Upper lobe of left lung (tissue), 6 donors: ENCODE results near the gene LSM11. TPM values are rescaled to one million over a fixed set of nuclear protein-coding genes. Genes with fewer than 3 reads are reported as not detected.
"Not testable (repeated sequence)": the region's sequence is repeated elsewhere in the genome, so short reads cannot be mapped to it uniquely, and the experiment has no call there.

ENCODE experiments used
- ATAC-seq, 2 donors: fragments of 200-7000 bp; cut with Tn5 transposase; one replicate each; pipeline ENCODE4 v1.9.1; 2022; ENCODE audit warnings: mild to moderate bottlenecking in 2 of 2, moderate library complexity in 2 of 2; ENCODE audit not compliant: low FRiP score in 2 of 2
- DNase-seq, 2 donors: peaks; one replicate each; pipeline ENCODE4 v3.0.0-alpha.2; 2019 to 2020
- H3K27ac ChIP-seq, 4 donors: fragments of 200-600 bp; sonication (generic); one replicate each; pipeline ENCODE4 v1.5.1; 2016 to 2019
- H3K27me3 ChIP-seq, 4 donors: fragments of 200-600 bp; sonication (generic); one replicate each; pipeline ENCODE4 v1.5.1; 2017 to 2019
- H3K36me3 ChIP-seq, 4 donors: fragments of 200-600 bp; sonication (generic); one replicate each; pipeline ENCODE4 v1.5.1; 2016 to 2019
- H3K4me1 ChIP-seq, 4 donors: fragments of 200-600 bp; sonication (generic); one replicate each; pipeline ENCODE4 v1.5.1; 2018 to 2019
- H3K4me3 ChIP-seq, 4 donors: fragments of 200-600 bp; sonication (generic); one replicate each; pipeline ENCODE4 v1.5.1; 2017 to 2019; ENCODE audit warnings: mild to moderate bottlenecking in 2 of 4, moderate library complexity in 1 of 4
- H3K9me3 ChIP-seq, 4 donors: fragments of 200-600 bp; sonication (generic); one replicate each; pipeline ENCODE4 v1.5.1; 2018 to 2019
- CTCF ChIP-seq, 6 experiments: fragments of 450-650 bp in 4 of 6; fragments of 200-600 bp in 2 of 6; sonication (generic) in 2 of 6; IDR thresholded peaks; one replicate each; pipeline ENCODE4 v1.5.1; 2016 to 2019; ENCODE audit warnings: antibody characterized with exemption in 6 of 6
- EP300 ChIP-seq, 4 donors: sonication (generic); formaldehyde crosslinking; IDR thresholded peaks; one replicate each; pipeline ENCODE4 v1.5.1; 2017; ENCODE audit warnings: antibody characterized with exemption in 4 of 4, control low read depth in 2 of 4
- POLR2A ChIP-seq, 4 donors: fragments of 450-650 bp; IDR thresholded peaks; one replicate each; pipeline ENCODE4 v1.5.1; 2016 to 2017; ENCODE audit warnings: antibody characterized with exemption in 4 of 4, mild to moderate bottlenecking in 2 of 4
- POLR2AphosphoS5 ChIP-seq, 2 donors: sonication (generic); formaldehyde crosslinking; IDR thresholded peaks; one replicate each; pipeline ENCODE4 v1.5.1; 2017; ENCODE audit warnings: antibody characterized with exemption in 2 of 2
- WGBS, 2 donors: methylation state at CpG; one replicate each; pipeline ENCODE4 v1.1.5; 2017 to 2018; 5-methylcytosine and 5-hydroxymethylcytosine counted together
- total RNA-seq, 6 donors: library from RNA; depleted of rRNA in 4 of 6; stranded (reverse); fragments of >200 nt in 4 of 6; gene quantifications; one replicate each; pipeline versions ENCODE4 v1.1.0 to v1.2.1, GENCODE V29; 2016 to 2021
- donor health status: DM: no; HTN: no; CAD: no; lungs with moderate emphysema.
- donor health status: DM: no; HTN: yes; CAD: no; lungs with severe emphysema.

LSM11 gene
- 1 to 10 TPM in 5 of 6 donors, under 1 TPM in 1; 0.78 to 4.1 (median 2.0) TPM for total RNA-seq

GRCh38 chr5:157743163-157744050 is at the start of gene LSM11:
LSM11 (plus strand) TSS chr5:157743712; CDS start chr5:157743751, 39 bp downstream.
- Histone ChIP-seq H3K4me1 (peaks cover 13 to 19% (median 16%) of the 10 kb centered on the region in 4 donors), H3K27me3 (no peaks in the 10 kb centered on the region), H3K9me3 (no peaks in the 10 kb centered on the region), H3K36me3 (peaks cover 0 to 10% (median 3%) of the 10 kb centered on the region in 4 donors), H3K27ac (peak within 1 kb of the TSS in 3 of 4 donors; percentile 55 to 82 (median 71)), H3K4me3 (peak within 1 kb of the TSS; percentile 70 to 93 (median 78))
- DNase-seq (peak; percentile 96 to 98), ATAC-seq (peak; percentile 98 to 100)
- WGBS, 2 donors = 1% methylated on average over 5 to 54 of the region's 79 CpGs
- no peak for TF ChIP-seq EP300 (IDR thresholded peaks at IDR 0.05)
- TF ChIP-seq CTCF (IDR thresholded peaks at IDR 0.05) = peak; percentile 99 to 100 (median 100)
- peak in 2 of 4 donors; percentile 26 to 45 for TF ChIP-seq POLR2A (IDR thresholded peaks at IDR 0.05)
- peak in 1 of 2 donors; percentile 48 for TF ChIP-seq POLR2AphosphoS5 (IDR thresholded peaks at IDR 0.05)

GRCh38 chr5:157693816-157694215 is 49.7 kb upstream of the LSM11 start:
- peak in 1 of 2 donors; percentile 78 for DNase-seq
- WGBS, 2 donors = 96% methylated on average over 7 of the region's 25 CpGs; no CpG with 5 or more reads in 1 of the 2 donors
- ATAC-seq, H3K36me3 ChIP-seq, H3K9me3 ChIP-seq, H3K27me3 ChIP-seq, H3K27ac ChIP-seq, H3K4me3 ChIP-seq, H3K4me1 ChIP-seq: not testable (repeated sequence)

- WGBS, 2 donors = 96% methylated on average over 3 of the region's 3 CpGs
- H3K27me3 ChIP-seq, ATAC-seq: not testable (repeated sequence)
Observed at GRCh38 chr5:157696154-157696553, 47.4 kb upstream of the LSM11 start.

GRCh38 chr5:157698674-157699073 is 44.8 kb upstream of the LSM11 start:
- DNase-seq, ATAC-seq, H3K27ac ChIP-seq, H3K4me1 ChIP-seq, H3K4me3 ChIP-seq, H3K27me3 ChIP-seq, H3K36me3 ChIP-seq: not testable (repeated sequence)
- peaks cover 4 to 12% (median 8%) of the 10 kb centered on the region in 4 donors for H3K9me3 ChIP-seq
- 71 to 93% methylated on average over 4 of the region's 4 CpGs for WGBS, 2 donors

More at GRCh38 chr5:157696154-157696553, 47.4 kb upstream of the LSM11 start:
- not testable (repeated sequence) for H3K4me3 ChIP-seq, DNase-seq, H3K27ac ChIP-seq, H3K36me3 ChIP-seq, H3K4me1 ChIP-seq
- peaks cover 4 to 12% (median 8%) of the 10 kb centered on the region in 4 donors for H3K9me3 ChIP-seq

- no peak overlapping the region for H3K27ac ChIP-seq
- H3K36me3 ChIP-seq = no peaks in the 10 kb centered on the region
- DNase-seq (no peak), ATAC-seq (no peak)
- H3K27me3 ChIP-seq = no peaks in the 10 kb centered on the region
- no peaks in the 10 kb centered on the region for H3K4me1 ChIP-seq
- H3K9me3 ChIP-seq = peaks cover 0 to 7% (median 3%) of the 10 kb centered on the region in 4 donors
- H3K4me3 ChIP-seq = no peak overlapping the region
- 70 to 90% methylated on average over 3 of the region's 3 CpGs for WGBS, 2 donors
- TF ChIP-seq POLR2A (IDR thresholded peaks at IDR 0.05) (no peak), POLR2AphosphoS5 (IDR thresholded peaks at IDR 0.05) (no peak), CTCF (IDR thresholded peaks at IDR 0.05) (no peak), EP300 (IDR thresholded peaks at IDR 0.05) (no peak)
Observed at GRCh38 chr5:157703736-157704135, 39.8 kb upstream of the LSM11 start.

GRCh38 chr5:157708866-157709265 is 34.6 kb upstream of the LSM11 start:
- no peaks in the 10 kb centered on the region for H3K9me3 ChIP-seq
- 54 to 66% methylated on average over 1 of the region's 1 CpG for WGBS, 2 donors
- no peak for ATAC-seq
- no peaks in the 10 kb centered on the region for H3K36me3 ChIP-seq
- no peak for TF ChIP-seq EP300 (IDR thresholded peaks at IDR 0.05)
- no peak overlapping the region for H3K27ac ChIP-seq
- H3K4me3 ChIP-seq = no peak overlapping the region
- no peak for DNase-seq
- no peaks in the 10 kb centered on the region for H3K4me1 ChIP-seq
- no peaks in the 10 kb centered on the region for H3K27me3 ChIP-seq

- no peaks in the 10 kb centered on the region for H3K9me3 ChIP-seq
Observed at GRCh38 chr5:157709346-157709745, 34.2 kb upstream of the LSM11 start.

More at GRCh38 chr5:157709346-157709745, 34.2 kb upstream of the LSM11 start:
- H3K27me3 ChIP-seq = no peaks in the 10 kb centered on the region
- TF ChIP-seq POLR2AphosphoS5 (IDR thresholded peaks at IDR 0.05) (no peak), POLR2A (IDR thresholded peaks at IDR 0.05) (no peak), EP300 (IDR thresholded peaks at IDR 0.05) (no peak), CTCF (IDR thresholded peaks at IDR 0.05) (no peak)
- H3K4me1 ChIP-seq = no peaks in the 10 kb centered on the region
- ATAC-seq = no peak
- DNase-seq = no peak
- H3K27ac ChIP-seq = no peak overlapping the region
- H3K36me3 ChIP-seq = no peaks in the 10 kb centered on the region
- H3K4me3 ChIP-seq = no peak overlapping the region
